ES-I3 (cell line): Measurements from ENCODE around the gene ATP5F1D.
"Not testable (repeated sequence)": the region's sequence is repeated elsewhere in the genome, so short reads cannot be mapped to it uniquely, and the experiment has no call there.

ENCODE experiments used
- H3K36me3 ChIP-seq: 2 replicates; pipeline ENCODE4 v1.6.1; 2013; ENCODE audit warnings: mild to moderate bottlenecking, low read length, control low read depth, moderate library complexity; ENCODE audit not compliant: insufficient read depth
- H3K4me1 ChIP-seq: 2 replicates; pipeline ENCODE4 v1.6.1; 2013; ENCODE audit warnings: mild to moderate bottlenecking, control low read depth, low read length; ENCODE audit not compliant: insufficient read depth
- H3K9ac ChIP-seq: 2 replicates; pipeline ENCODE4 v1.6.1; 2013; ENCODE audit warnings: low read depth, mild to moderate bottlenecking, low read length, moderate library complexity
- H3K9me3 ChIP-seq: 2 replicates; pipeline ENCODE4 v1.6.1; 2013; ENCODE audit warnings: mild to moderate bottlenecking, low read length, moderate library complexity; ENCODE audit not compliant: control insufficient read depth, insufficient read depth

The ATP5F1D gene

GRCh38 chr19:1241417-1242095 lies at the start of gene ATP5F1D:
TSS of gene ATP5F1D (plus strand) at chr19:1241751. CDS start at chr19:1241851, 100 bp downstream.
- Histone ChIP-seq H3K36me3 (no peaks in the 10 kb centered on the region), H3K9me3 (no peaks in the 10 kb centered on the region), H3K9ac (peak within 1 kb of the TSS; percentile 66), H3K4me1 (peaks cover 6% of the 10 kb centered on the region; the same call in 1 of the 2 replicates)

- H3K36me3 ChIP-seq = no peaks in the 10 kb centered on the region
- H3K9me3 ChIP-seq = no peaks in the 10 kb centered on the region
- H3K9ac ChIP-seq = no peak overlapping the region
Observed at GRCh38 chr19:1199531-1199930, 42.0 kb upstream of the ATP5F1D start.

GRCh38 chr19:1200614-1201013 lies 40.9 kb upstream of the ATP5F1D start:
- not testable (repeated sequence) for H3K4me1 ChIP-seq, H3K9me3 ChIP-seq, H3K9ac ChIP-seq, H3K36me3 ChIP-seq

More at GRCh38 chr19:1199531-1199930, 42.0 kb upstream of the ATP5F1D start:
- H3K4me1 ChIP-seq = no peaks in the 10 kb centered on the region

- no peaks in the 10 kb centered on the region for H3K4me1 ChIP-seq
- peak within 1 kb of the TSS; percentile 83 for H3K9ac ChIP-seq
- no peaks in the 10 kb centered on the region for H3K36me3 ChIP-seq
- H3K9me3 ChIP-seq = no peaks in the 10 kb centered on the region
Observed at GRCh38 chr19:1205114-1206099, 36.1 kb upstream of the ATP5F1D start, which contains the start of gene STK11. TSS of gene STK11 (plus strand) at chr19:1205778. CDS start at chr19:1206914, 1,136 bp downstream.

- Histone ChIP-seq H3K9me3 (no peaks in the 10 kb centered on the region), H3K4me1 (no peaks in the 10 kb centered on the region; the same call in 1 of the 2 replicates), H3K9ac (peak overlapping the region; percentile 83), H3K36me3 (no peaks in the 10 kb centered on the region)
Observed at GRCh38 chr19:1206150-1206863, 35.2 kb upstream of the ATP5F1D start.

- Histone ChIP-seq H3K36me3 (no peaks in the 10 kb centered on the region), H3K9me3 (no peaks in the 10 kb centered on the region), H3K4me1 (no peaks in the 10 kb centered on the region; the same call in 1 of the 2 replicates), H3K9ac (peak overlapping the region; percentile 83)
Observed at GRCh38 chr19:1206864-1207450, 34.6 kb upstream of the ATP5F1D start.

GRCh38 chr19:1208830-1209229 lies 32.7 kb upstream of the ATP5F1D start:
- H3K9ac ChIP-seq, H3K36me3 ChIP-seq, H3K4me1 ChIP-seq: not testable (repeated sequence)

GRCh38 chr19:1210227-1210538 lies 31.4 kb upstream of the ATP5F1D start:
- no peak overlapping the region for H3K9ac ChIP-seq
- peaks cover 10% of the 10 kb centered on the region; the same call in 1 of the 2 replicates for H3K4me1 ChIP-seq
- H3K9me3 ChIP-seq = no peaks in the 10 kb centered on the region
- H3K36me3 ChIP-seq = no peaks in the 10 kb centered on the region

More at GRCh38 chr19:1208830-1209229, 32.7 kb upstream of the ATP5F1D start:
- H3K9me3 ChIP-seq = not testable (repeated sequence)

GRCh38 chr19:1211494-1212234 lies 29.9 kb upstream of the ATP5F1D start:
- peaks cover 13% of the 10 kb centered on the region; the same call in 1 of the 2 replicates for H3K4me1 ChIP-seq
- peak overlapping the region; percentile 8; the same call in 1 of the 2 replicates for H3K9ac ChIP-seq
- H3K36me3 ChIP-seq = no peaks in the 10 kb centered on the region
- H3K9me3 ChIP-seq = no peaks in the 10 kb centered on the region

GRCh38 chr19:1213391-1214286 lies 27.9 kb upstream of the ATP5F1D start:
- no peak overlapping the region for H3K9ac ChIP-seq
- no peaks in the 10 kb centered on the region for H3K9me3 ChIP-seq
- peaks cover 19% of the 10 kb centered on the region; the same call in 1 of the 2 replicates for H3K4me1 ChIP-seq
- H3K36me3 ChIP-seq = no peaks in the 10 kb centered on the region; the same call in 1 of the 2 replicates

- H3K9ac ChIP-seq = no peak overlapping the region
- no peaks in the 10 kb centered on the region; the same call in 1 of the 2 replicates for H3K36me3 ChIP-seq
- H3K4me1 ChIP-seq = peaks cover 19% of the 10 kb centered on the region; the same call in 1 of the 2 replicates
- H3K9me3 ChIP-seq = no peaks in the 10 kb centered on the region
Observed at GRCh38 chr19:1214299-1214861, 27.2 kb upstream of the ATP5F1D start.
